Endothelial cell of umbilical vein (primary cell): ENCODE data around the gene SMC3. TPM values are rescaled to one million over a fixed set of nuclear protein-coding genes. Genes with fewer than 3 reads are reported as not detected.

ENCODE experiments used
- BruUV-seq: library from RNA; stranded (reverse); fragments of 400-500 nt; replicated peaks from 2 replicates; lab custom pipeline; 2021; lab: Mats Ljungman, UMichigan
- CTCF ChIA-PET: fragments of 300-600, 350-600 bp; sonication (Branson Sonifier 250); formaldehyde crosslinking; loops from one replicate; lab custom pipeline; 2021; ENCODE audit warnings: antibody characterized with exemption, inconsistent platforms; lab: Charles Lee
- POLR2A ChIA-PET: fragments of 300-600, 350-600 bp; sonication (Branson Sonifier 250); formaldehyde crosslinking; loops from one replicate; lab custom pipeline; 2021; ENCODE audit warnings: antibody characterized with exemption, inconsistent platforms; lab: Charles Lee
- DNase-seq: peaks from one replicate; pipeline ENCODE4 v3.0.0-alpha.2; 2011; ENCODE audit warnings: low read depth, low spot score
- FAIRE-seq: peaks from 2 replicates; lab custom pipeline; 2011; peaks lifted over from hg19 to GRCh38; lab: Jason Lieb, UNC
- H2AFZ ChIP-seq: 2 replicates; pipeline ENCODE4 v1.6.0; 2012; ENCODE audit warnings: low read depth, low read length, control low read depth, inconsistent platforms
- H3K27ac ChIP-seq: 2 replicates; pipeline ENCODE4 v1.5.1; 2011; ENCODE audit warnings: low read depth, mild to moderate bottlenecking, control low read depth, low read length, moderate library complexity; ENCODE audit not compliant: insufficient read depth
- H3K27me3 ChIP-seq, 2 experiments: 2 replicates each; pipeline versions ENCODE4 v1.6.0 to v1.6.1; 2011; ENCODE audit warnings: low read length in 2 of 2, mixed read lengths in 1 of 2; ENCODE audit not compliant: control insufficient read depth in 2 of 2, insufficient read depth in 2 of 2
- H3K36me3 ChIP-seq, 2 experiments: 2 replicates in 1 of 2; 3 replicates in 1 of 2; pipeline ENCODE4 v1.5.1; 2011; ENCODE audit warnings: low read length in 2 of 2, mild to moderate bottlenecking in 1 of 2, moderate library complexity in 1 of 2; ENCODE audit not compliant: control insufficient read depth in 2 of 2, insufficient read depth in 2 of 2; ENCODE audit errors: extremely low read depth in 1 of 2
- H3K4me1 ChIP-seq: 3 replicates; pipeline ENCODE4 v1.5.1; 2011; ENCODE audit warnings: mild to moderate bottlenecking, low read length; ENCODE audit not compliant: control insufficient read depth, insufficient read depth; ENCODE audit errors: extremely low read depth
- H3K4me2 ChIP-seq: 2 replicates; pipeline ENCODE4 v1.6.1; 2011; ENCODE audit warnings: low read length, control low read depth, mixed read lengths; ENCODE audit not compliant: insufficient read depth
- H3K4me3 ChIP-seq, 3 experiments: fragments of 200-600 bp in 1 of 3; sonication (generic), shearing (Covaris generic) in 1 of 3; replicated peaks in 1 of 3; 2 replicates each; pipeline ENCODE4 v1.5.1; 2011 to 2016; ENCODE audit warnings: control low read depth in 3 of 3, low read length in 3 of 3, mild to moderate bottlenecking in 2 of 3, inconsistent platforms in 1 of 3, low read depth in 1 of 3, moderate library complexity in 1 of 3; ENCODE audit not compliant: insufficient read depth in 1 of 3
- H3K79me2 ChIP-seq: 2 replicates; pipeline ENCODE4 v1.6.0; 2012; ENCODE audit warnings: low read length, inconsistent platforms; ENCODE audit not compliant: control insufficient read depth, insufficient read depth
- H3K9ac ChIP-seq: replicated peaks from 2 replicates; pipeline ENCODE3; 2011; ENCODE audit warnings: low read length, control low read depth; ENCODE audit not compliant: insufficient read depth; ENCODE audit errors: extremely low read depth
- H3K9me1 ChIP-seq: replicated peaks from 3 replicates; pipeline ENCODE4 v1.6.0; 2011; ENCODE audit warnings: mild to moderate bottlenecking, low read length; ENCODE audit not compliant: control insufficient read depth, insufficient read depth; ENCODE audit errors: extremely low read depth
- H3K9me3 ChIP-seq: replicated peaks from 2 replicates; pipeline ENCODE4 v1.5.1; 2012; ENCODE audit warnings: low read length, inconsistent platforms; ENCODE audit not compliant: control insufficient read depth, insufficient read depth
- H4K20me1 ChIP-seq: replicated peaks from 2 replicates; pipeline ENCODE3; 2011; ENCODE audit warnings: mild to moderate bottlenecking, low read length; ENCODE audit not compliant: control insufficient read depth, insufficient read depth; ENCODE audit errors: extremely low read depth
- EZH2 ChIP-seq: IDR thresholded peaks from 2 replicates; pipeline ENCODE4 v1.6.1; 2012; ENCODE audit warnings: borderline replicate concordance, low read depth, mild to moderate bottlenecking, moderate library complexity, low read length, inconsistent platforms; ENCODE audit not compliant: severe bottlenecking
- GATA2 ChIP-seq: IDR thresholded peaks from 2 replicates; pipeline ENCODE4 v1.7.0; 2011; ENCODE audit warnings: low read depth, mild to moderate bottlenecking, moderate library complexity, mixed read lengths, low read length; ENCODE audit not compliant: insufficient read length, insufficient read depth
- JUN ChIP-seq: IDR thresholded peaks from 2 replicates; pipeline ENCODE4 v1.6.1; 2011; ENCODE audit warnings: borderline replicate concordance, low read depth; ENCODE audit not compliant: insufficient read length, insufficient read depth
- POLR2AphosphoS5 ChIP-seq: IDR thresholded peaks from 2 replicates; pipeline ENCODE4 v1.6.1; 2012; ENCODE audit warnings: low read depth, mild to moderate bottlenecking, control low read depth, low read length, moderate library complexity; ENCODE audit not compliant: insufficient read depth
- dilution Hi-C: fragments of 300-500 bp; cut with MboI; formaldehyde crosslinking; loops from one replicate; pipeline ENCODE4 v1.15.0; 2019; ENCODE audit warnings: low sequenced_read_pairs; ENCODE audit not compliant: extremely low pct_ligation_motif_present
- intact Hi-C: fragments of 100-400 bp; cut with micrococcal nuclease; formaldehyde crosslinking; loops from one replicate; pipeline ENCODE4 v1.10.0; 2022
- polyA plus RNA-seq, 4 experiments: library from polyadenylated mRNA; depleted of rRNA in 3 of 4; stranded (reverse) in 3 of 4; unstranded in 1 of 4; fragments of >200 nt; gene quantifications; 2 replicates each; pipeline versions ENCODE4 v1.2.1 to v1.2.3, GENCODE V29; 2011 to 2012; ENCODE audit warnings: missing spikeins in 1 of 4
- total RNA-seq: library from RNA; stranded (reverse); gene quantifications from 2 replicates; pipeline ENCODE4 v1.2.3, GENCODE V29; 2021
- TF ChIP-seq, protein P1 (sequence below), 2 donors: IDR thresholded peaks; 1 replicate in 1 of 2; 2 replicates in 1 of 2; pipeline ENCODE4 v1.5.1; 2011; ENCODE audit warnings: low read length in 2 of 2, mild to moderate bottlenecking in 2 of 2, moderate library complexity in 2 of 2, control low read depth in 1 of 2, inconsistent platforms in 1 of 2, low read depth in 1 of 2; ENCODE audit not compliant: insufficient read depth in 1 of 2; ENCODE audit errors: extremely low read depth in 1 of 2
- TF ChIP-seq, protein P2 (sequence below): IDR thresholded peaks from 2 replicates; pipeline ENCODE4 v1.6.1; 2011; ENCODE audit not compliant: insufficient read depth, insufficient read length

Gene SMC3
- total and polyA plus RNA-seq, 2 donors (not counting 3 experiments of a cell fraction or from before 2014, with no cell fraction given): 5.5 to 44.2 TPM

DNA sequence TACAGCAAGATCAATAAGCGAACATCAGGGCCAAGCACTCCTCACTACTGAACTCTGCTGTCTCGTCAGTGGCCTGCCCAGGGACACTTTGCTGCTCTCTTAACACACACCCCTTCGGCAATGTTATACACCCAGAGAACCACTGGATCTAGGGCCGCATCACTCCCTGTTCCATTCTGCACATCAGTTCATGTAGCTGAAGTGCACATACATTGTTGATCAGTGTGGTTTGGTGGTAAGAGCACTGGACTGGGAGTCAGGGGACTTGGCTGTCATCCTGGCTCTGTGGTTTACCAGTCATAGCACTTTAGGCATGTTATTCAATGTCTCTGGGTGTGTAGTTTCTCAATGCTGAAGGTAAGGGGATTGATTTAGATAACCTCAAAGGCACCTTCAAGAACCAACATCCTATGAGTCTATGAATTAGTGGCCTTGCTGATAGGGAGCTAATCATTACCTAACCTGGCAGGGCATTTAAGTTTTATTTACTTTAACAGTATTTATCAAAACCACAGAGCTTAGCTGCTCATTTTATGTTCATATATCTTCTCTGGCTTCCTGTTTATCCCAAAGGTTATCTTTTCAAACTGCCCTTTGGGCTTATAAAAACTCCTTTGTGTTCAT, 45.0 kb upstream of the SMC3 start:
- Histone ChIP-seq H3K9me3 (no peaks in the 10 kb centered on the region), H3K36me3 (no peaks in the 10 kb centered on the region), H3K9ac (no peak overlapping the region), H3K27me3 (no peaks in the 10 kb centered on the region), H3K79me2 (no peaks in the 10 kb centered on the region), H3K4me2 (no peak overlapping the region), H3K4me1 (peaks cover 27% of the 10 kb centered on the region), H3K4me3 (no peak overlapping the region), H2AFZ (no peak overlapping the region), H3K27ac (no peak overlapping the region), H3K9me1 (no peaks in the 10 kb centered on the region), H4K20me1 (no peaks in the 10 kb centered on the region)
- DNase-seq: peak; percentile 29
- ChIA-PET POLR2A (interaction anchor here (1.2 kb wide), 1 partner anchor 24 kb away, joined by 3 read pairs; no protein-coding TSS in a partner anchor), CTCF (interaction anchor here (0.6 to 1.4 kb wide), 4 partner anchors 11 to 212 kb away, joined by 3 to 4 read pairs (median 4); no protein-coding TSS in a partner anchor)
- TF ChIP-seq JUN: no peak
- peak; percentile 65 for TF ChIP-seq GATA2
- TF ChIP-seq, protein P1, sequence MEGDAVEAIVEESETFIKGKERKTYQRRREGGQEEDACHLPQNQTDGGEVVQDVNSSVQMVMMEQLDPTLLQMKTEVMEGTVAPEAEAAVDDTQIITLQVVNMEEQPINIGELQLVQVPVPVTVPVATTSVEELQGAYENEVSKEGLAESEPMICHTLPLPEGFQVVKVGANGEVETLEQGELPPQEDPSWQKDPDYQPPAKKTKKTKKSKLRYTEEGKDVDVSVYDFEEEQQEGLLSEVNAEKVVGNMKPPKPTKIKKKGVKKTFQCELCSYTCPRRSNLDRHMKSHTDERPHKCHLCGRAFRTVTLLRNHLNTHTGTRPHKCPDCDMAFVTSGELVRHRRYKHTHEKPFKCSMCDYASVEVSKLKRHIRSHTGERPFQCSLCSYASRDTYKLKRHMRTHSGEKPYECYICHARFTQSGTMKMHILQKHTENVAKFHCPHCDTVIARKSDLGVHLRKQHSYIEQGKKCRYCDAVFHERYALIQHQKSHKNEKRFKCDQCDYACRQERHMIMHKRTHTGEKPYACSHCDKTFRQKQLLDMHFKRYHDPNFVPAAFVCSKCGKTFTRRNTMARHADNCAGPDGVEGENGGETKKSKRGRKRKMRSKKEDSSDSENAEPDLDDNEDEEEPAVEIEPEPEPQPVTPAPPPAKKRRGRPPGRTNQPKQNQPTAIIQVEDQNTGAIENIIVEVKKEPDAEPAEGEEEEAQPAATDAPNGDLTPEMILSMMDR (IDR thresholded peaks at IDR 0.05; ENCODE audit: extremely low read depth in 1 of 2, insufficient read depth in 1 of 2, low read depth in 1 of 2, low read length in 2 of 2): no peak
- BruUV-seq: no TSS peak
- dilution Hi-C loops: no loop called here
- intact Hi-C loops: no loop called here
- peak; percentile 35 for FAIRE-seq

DNA sequence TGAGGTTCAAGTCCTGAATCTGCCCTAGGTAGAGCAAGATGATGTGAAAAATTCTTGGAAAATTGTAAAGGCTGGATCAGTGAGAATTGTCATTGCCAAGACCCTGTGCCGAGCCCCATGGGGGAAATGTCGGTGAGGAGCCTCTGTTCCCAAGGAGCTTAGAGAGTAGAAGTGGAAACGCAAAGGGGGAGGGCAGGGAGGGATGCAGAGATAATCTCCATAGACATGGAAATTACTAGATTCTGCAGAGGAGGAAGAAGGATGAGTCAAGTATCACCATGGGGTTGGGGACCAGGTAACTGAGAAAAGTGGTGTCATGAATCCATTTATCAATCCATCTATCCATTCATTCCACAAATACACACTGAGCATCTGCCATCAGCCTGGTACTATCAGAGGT, 43.8 kb upstream of the SMC3 start:
- intact Hi-C loops: no loop called here
- Histone ChIP-seq H3K27ac (no peak overlapping the region), H3K4me3 (no peak overlapping the region), H3K9me1 (no peaks in the 10 kb centered on the region), H3K4me1 (peaks cover 39% of the 10 kb centered on the region), H2AFZ (no peak overlapping the region), H4K20me1 (no peaks in the 10 kb centered on the region), H3K9me3 (no peaks in the 10 kb centered on the region), H3K79me2 (no peaks in the 10 kb centered on the region), H3K9ac (no peak overlapping the region), H3K36me3 (no peaks in the 10 kb centered on the region), H3K27me3 (no peaks in the 10 kb centered on the region), H3K4me2 (no peak overlapping the region)
- DNase-seq: no peak
- no TSS peak for BruUV-seq
- ChIA-PET CTCF (interaction anchor here (0.6 to 1.4 kb wide), 2 partner anchors 170 to 516 kb away, joined by 3 to 4 read pairs; partner anchors contain the start of gene ADD3), POLR2A (no interaction called here)
- FAIRE-seq: no peak
- TF ChIP-seq POLR2AphosphoS5 (no peak), EZH2 (no peak)
- TF ChIP-seq, protein P2, sequence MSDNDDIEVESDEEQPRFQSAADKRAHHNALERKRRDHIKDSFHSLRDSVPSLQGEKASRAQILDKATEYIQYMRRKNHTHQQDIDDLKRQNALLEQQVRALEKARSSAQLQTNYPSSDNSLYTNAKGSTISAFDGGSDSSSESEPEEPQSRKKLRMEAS: no peak
- dilution Hi-C loops: no loop called here
